K562 (cell line): ENCODE measurements around the gene ZNF891. TPM values are rescaled to one million over a fixed set of nuclear protein-coding genes. Genes with fewer than 3 reads are reported as not detected.

Experiments
- ATAC-seq: fragments of 200-7000 bp; cut with Tn5 transposase; 3 replicates; pipeline ENCODE4 v1.9.1; 2020; ENCODE audit warnings: moderate library complexity
- BruUV-seq: library from RNA; stranded (reverse); fragments of 400-500 nt; replicated peaks from 2 replicates; lab custom pipeline; 2021; lab: Mats Ljungman, UMichigan
- CTCF ChIA-PET: fragments of 300-600 bp; formaldehyde crosslinking; extraction: SDS; loops from one replicate; lab custom pipeline; 2021; ENCODE audit warnings: low intra/inter-chr PET ratio; lab: Yijun Ruan, JAX
- POLR2A ChIA-PET: fragments of 300-600, 350-650 bp; sonication (Branson Sonifier 250); formaldehyde crosslinking; extraction: SDS; loops from one replicate; lab custom pipeline; 2021; ENCODE audit warnings: antibody characterized with exemption, inconsistent platforms; lab: Yijun Ruan, JAX
- DNase-seq, 4 experiments: peaks; one replicate each; pipeline versions ENCODE4 v3.0.0 to v3.0.0-alpha.2; 2011 to 2018; ENCODE audit warnings: low spot score in 3 of 4, mixed read lengths in 3 of 4; ENCODE audit errors: extremely low read depth in 1 of 4
- FAIRE-seq: peaks from 2 replicates; lab custom pipeline; 2011; peaks lifted over from hg19 to GRCh38; lab: Jason Lieb, UNC
- H2AFZ ChIP-seq: 2 replicates; pipeline ENCODE4 v1.6.0; 2011; ENCODE audit warnings: low read depth, low read length, control low read depth, inconsistent platforms
- H3K27ac ChIP-seq: fragments of 200-600 bp; 3 replicates; pipeline ENCODE4 v1.8.0; 2011; ENCODE audit warnings: low read depth, mild to moderate bottlenecking, control low read depth, inconsistent platforms, low read length, moderate library complexity, mixed read lengths; ENCODE audit errors: extremely low read depth
- H3K27me3 ChIP-seq, 2 experiments: fragments of 300-600 bp in 1 of 2; 2 replicates in 1 of 2; 3 replicates in 1 of 2; pipeline versions ENCODE4 v1.6.0 to v1.8.0; 2011; ENCODE audit warnings: inconsistent platforms in 2 of 2, low read length in 2 of 2, mild to moderate bottlenecking in 1 of 2, mixed read lengths in 1 of 2, moderate library complexity in 1 of 2; ENCODE audit not compliant: control insufficient read depth in 2 of 2, insufficient read depth in 2 of 2
- H3K36me3 ChIP-seq: fragments of 300-600 bp; 3 replicates; pipeline ENCODE4 v1.8.0; 2011; ENCODE audit warnings: mild to moderate bottlenecking, low read length, inconsistent platforms; ENCODE audit not compliant: control insufficient read depth, insufficient read depth
- H3K4me1 ChIP-seq, 2 experiments: fragments of 200-600 bp in 1 of 2; replicated peaks in 1 of 2; 2 replicates in 1 of 2; 3 replicates in 1 of 2; pipeline versions ENCODE4 v1.5.1 to v1.8.0; 2011; ENCODE audit warnings: inconsistent platforms in 2 of 2, low read length in 2 of 2, mild to moderate bottlenecking in 1 of 2, mixed read lengths in 1 of 2, moderate library complexity in 1 of 2; ENCODE audit not compliant: control insufficient read depth in 2 of 2, insufficient read depth in 2 of 2
- H3K4me2 ChIP-seq: 2 replicates; pipeline ENCODE4 v1.6.1; 2011; ENCODE audit warnings: low read length, control low read depth, inconsistent platforms, mixed read lengths; ENCODE audit not compliant: insufficient read depth
- H3K4me3 ChIP-seq: fragments of 200-600 bp; sonication (generic), shearing (Covaris generic); 2 replicates; pipeline ENCODE4 v1.5.1; 2016; ENCODE audit warnings: control low read depth, inconsistent platforms
- H3K79me2 ChIP-seq: fragments of 200-600 bp; 3 replicates; pipeline ENCODE4 v1.8.0; 2011; ENCODE audit warnings: low read length, inconsistent platforms; ENCODE audit not compliant: control insufficient read depth, insufficient read depth
- H3K9ac ChIP-seq, 2 experiments: 2 replicates each; pipeline versions ENCODE4 v1.6.0 to v1.6.1; 2011; ENCODE audit warnings: low read depth in 2 of 2, low read length in 2 of 2, control low read depth in 1 of 2, inconsistent platforms in 1 of 2, mild to moderate bottlenecking in 1 of 2, mixed read lengths in 1 of 2; ENCODE audit not compliant: insufficient read depth in 1 of 2
- H3K9me1 ChIP-seq: one replicate; pipeline ENCODE4 v1.6.0; 2011; ENCODE audit warnings: inconsistent platforms, mild to moderate bottlenecking, low read length, moderate library complexity; ENCODE audit not compliant: control insufficient read depth, insufficient read depth
- H3K9me3 ChIP-seq: replicated peaks from 2 replicates; pipeline ENCODE4 v1.5.1; 2011; ENCODE audit warnings: low read depth, low read length, inconsistent platforms; ENCODE audit not compliant: control insufficient read depth, insufficient read depth
- H4K20me1 ChIP-seq: replicated peaks from 2 replicates; pipeline ENCODE4 v1.6.1; 2011; ENCODE audit warnings: low read length, inconsistent platforms, mixed read lengths; ENCODE audit not compliant: control insufficient read depth, insufficient read depth
- WGBS: fragments of 100-300 bp; shearing (Covaris generic); methylation state at CpG from one replicate; pipeline ENCODE4 v1.1.6; 2016; ENCODE audit warnings: low coverage, mixed read lengths; ENCODE audit not compliant: insufficient coverage; ENCODE audit errors: missing lambda C conversion rate; 5-methylcytosine and 5-hydroxymethylcytosine counted together
- in situ Hi-C: fragments of 300-500 bp; cut with MboI; formaldehyde crosslinking; loops from 4 replicates; pipeline ENCODE4 v1.15.0; 2018; ENCODE audit warnings: inconsistent platforms, mixed read lengths
- intact Hi-C: fragments of 100-400 bp; cut with micrococcal nuclease; formaldehyde crosslinking; loops from 2 replicates; pipeline ENCODE4 v1.14.2; 2022
- polyA plus RNA-seq, 8 experiments: library from polyadenylated mRNA; depleted of rRNA in 4 of 8; stranded (reverse) in 5 of 8; unstranded in 3 of 8; fragments of >200 nt; fragmentation: Nextera tagmentation in 2 of 8; fragmentation: Illumina TruSeq in 1 of 8; extraction: Ambion mirVana in 2 of 8; extraction: Trizol in 1 of 8; gene quantifications; 2 replicates each; pipeline versions ENCODE4 v1.2.1 to v1.2.3, GENCODE V29; 2011 to 2014; ENCODE audit warnings: inconsistent platforms in 1 of 8, missing spikeins in 1 of 8
- total RNA-seq, 7 experiments: library from RNA; depleted of rRNA in 6 of 7; stranded (reverse); fragments of >200 nt in 6 of 7; fragmentation: Illumina TruSeq in 2 of 7; extraction: Trizol in 2 of 7; gene quantifications; 2 replicates each; pipeline versions ENCODE4 v1.2.1 to v1.2.3, GENCODE V29; 2011 to 2021; ENCODE audit warnings: low replicate concordance in 1 of 7
- TF ChIP-seq, protein P1 (sequence below): IDR thresholded peaks from 3 replicates; pipeline ENCODE4 v1.6.1; 2011; ENCODE audit warnings: borderline replicate concordance, mild to moderate bottlenecking, moderate library complexity; ENCODE audit not compliant: insufficient read length; ENCODE audit errors: extremely low read depth

The ZNF891 gene
- total and polyA plus RNA-seq, 9 of the 15 experiments (the other 6 are each of a cell fraction or from before 2014, with no cell fraction given) = 0.41 to 2.0 (median 1.3) TPM

DNA sequence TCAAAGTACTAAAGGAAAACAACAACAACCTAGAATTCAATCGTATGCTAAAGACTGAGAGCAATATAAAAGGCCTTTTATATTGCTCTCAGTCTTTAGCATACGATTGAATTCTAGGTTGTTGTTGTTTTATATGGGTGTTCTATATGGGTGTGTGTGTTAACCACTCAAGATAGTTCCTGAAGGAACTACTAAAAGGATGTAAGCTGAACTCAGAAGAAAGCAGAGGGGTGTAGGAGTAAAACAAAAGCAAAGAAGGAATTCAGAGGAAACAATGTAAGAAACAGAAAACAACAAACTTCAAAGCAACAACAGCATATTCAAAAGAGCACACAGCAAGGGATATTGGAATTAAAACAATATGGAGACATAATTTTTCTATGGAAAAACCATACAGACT, 5.4 kb downstream of the ZNF891 start:
- POLR2A ChIA-PET = no interaction called here
- Histone ChIP-seq H3K4me3 (no peak overlapping the region), H3K27ac (no peak overlapping the region), H3K9me3 (peaks cover 25% of the 10 kb centered on the region), H3K36me3 (peaks cover 5% of the 10 kb centered on the region; the same call in 1 of the 3 replicates), H3K27me3 (no peaks in the 10 kb centered on the region), H3K4me1 (no peaks in the 10 kb centered on the region; a peak in 1 of 5 replicates), H3K9ac (no peak overlapping the region), H3K4me2 (no peak overlapping the region), H4K20me1 (no peaks in the 10 kb centered on the region), H2AFZ (no peak overlapping the region), H3K9me1 (no peaks in the 10 kb centered on the region), H3K79me2 (no peaks in the 10 kb centered on the region)
- intact Hi-C loops (no loop called here), in situ Hi-C loops (no loop called here)
- CTCF ChIA-PET = no interaction called here
- DNase-seq = no peak
- no TSS peak for BruUV-seq
- no peak for FAIRE-seq
- TF ChIP-seq, protein P1, sequence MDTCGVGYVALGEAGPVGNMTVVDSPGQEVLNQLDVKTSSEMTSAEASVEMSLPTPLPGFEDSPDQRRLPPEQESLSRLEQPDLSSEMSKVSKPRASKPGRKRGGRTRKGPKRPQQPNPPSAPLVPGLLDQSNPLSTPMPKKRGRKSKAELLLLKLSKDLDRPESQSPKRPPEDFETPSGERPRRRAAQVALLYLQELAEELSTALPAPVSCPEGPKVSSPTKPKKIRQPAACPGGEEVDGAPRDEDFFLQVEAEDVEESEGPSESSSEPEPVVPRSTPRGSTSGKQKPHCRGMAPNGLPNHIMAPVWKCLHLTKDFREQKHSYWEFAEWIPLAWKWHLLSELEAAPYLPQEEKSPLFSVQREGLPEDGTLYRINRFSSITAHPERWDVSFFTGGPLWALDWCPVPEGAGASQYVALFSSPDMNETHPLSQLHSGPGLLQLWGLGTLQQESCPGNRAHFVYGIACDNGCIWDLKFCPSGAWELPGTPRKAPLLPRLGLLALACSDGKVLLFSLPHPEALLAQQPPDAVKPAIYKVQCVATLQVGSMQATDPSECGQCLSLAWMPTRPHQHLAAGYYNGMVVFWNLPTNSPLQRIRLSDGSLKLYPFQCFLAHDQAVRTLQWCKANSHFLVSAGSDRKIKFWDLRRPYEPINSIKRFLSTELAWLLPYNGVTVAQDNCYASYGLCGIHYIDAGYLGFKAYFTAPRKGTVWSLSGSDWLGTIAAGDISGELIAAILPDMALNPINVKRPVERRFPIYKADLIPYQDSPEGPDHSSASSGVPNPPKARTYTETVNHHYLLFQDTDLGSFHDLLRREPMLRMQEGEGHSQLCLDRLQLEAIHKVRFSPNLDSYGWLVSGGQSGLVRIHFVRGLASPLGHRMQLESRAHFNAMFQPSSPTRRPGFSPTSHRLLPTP = no peak
- ATAC-seq = no peak
- 39% methylated on average over 2 of the region's 2 CpGs for WGBS
